GM06990 (cell line): ENCODE results near the gene DUSP16.

ENCODE experiments used
- DNase-seq: peaks from one replicate; pipeline ENCODE4 v3.0.0-alpha.2; 2011; ENCODE audit not compliant: insufficient read length; ENCODE audit errors: extremely low read depth
- H3K27me3 ChIP-seq: replicated peaks from 2 replicates; pipeline ENCODE4 v1.6.0; 2011; ENCODE audit warnings: low read length; ENCODE audit not compliant: control insufficient read depth, insufficient read depth
- H3K36me3 ChIP-seq: 2 replicates; pipeline ENCODE4 v1.5.1; 2011; ENCODE audit warnings: low read length; ENCODE audit not compliant: control insufficient read depth, insufficient read depth
- H3K4me3 ChIP-seq: replicated peaks from 2 replicates; pipeline ENCODE4 v1.5.1; 2011; ENCODE audit warnings: low read depth, mild to moderate bottlenecking, control low read depth, low read length
- TF ChIP-seq, protein P1 (sequence below): IDR thresholded peaks from 2 replicates; pipeline ENCODE4 v1.5.1; 2011; ENCODE audit warnings: low read length, control low read depth, mild to moderate bottlenecking, inconsistent platforms; ENCODE audit not compliant: insufficient read depth, poor library complexity, severe bottlenecking

Gene DUSP16

DNA sequence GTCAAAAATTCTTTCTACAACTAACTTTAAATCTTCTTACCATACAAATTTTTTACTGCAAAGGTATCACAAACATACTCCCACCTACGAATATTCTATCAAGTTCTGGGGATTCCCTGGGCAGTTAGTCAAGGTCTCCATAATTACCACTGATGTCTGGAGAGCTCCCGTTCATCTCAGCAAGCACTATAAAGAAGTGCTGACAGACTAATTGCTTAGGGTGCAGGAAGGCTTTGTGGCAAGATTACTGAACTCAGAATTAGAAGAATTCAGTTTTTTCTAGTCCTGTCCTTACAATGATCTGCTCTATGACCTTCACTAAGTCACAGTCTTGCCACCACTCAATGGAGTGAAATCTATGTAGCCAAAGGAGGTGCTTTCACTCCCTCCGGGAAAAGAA, 61.5 kb downstream of the DUSP16 start:
- DNase-seq = no peak
- TF ChIP-seq, protein P1, sequence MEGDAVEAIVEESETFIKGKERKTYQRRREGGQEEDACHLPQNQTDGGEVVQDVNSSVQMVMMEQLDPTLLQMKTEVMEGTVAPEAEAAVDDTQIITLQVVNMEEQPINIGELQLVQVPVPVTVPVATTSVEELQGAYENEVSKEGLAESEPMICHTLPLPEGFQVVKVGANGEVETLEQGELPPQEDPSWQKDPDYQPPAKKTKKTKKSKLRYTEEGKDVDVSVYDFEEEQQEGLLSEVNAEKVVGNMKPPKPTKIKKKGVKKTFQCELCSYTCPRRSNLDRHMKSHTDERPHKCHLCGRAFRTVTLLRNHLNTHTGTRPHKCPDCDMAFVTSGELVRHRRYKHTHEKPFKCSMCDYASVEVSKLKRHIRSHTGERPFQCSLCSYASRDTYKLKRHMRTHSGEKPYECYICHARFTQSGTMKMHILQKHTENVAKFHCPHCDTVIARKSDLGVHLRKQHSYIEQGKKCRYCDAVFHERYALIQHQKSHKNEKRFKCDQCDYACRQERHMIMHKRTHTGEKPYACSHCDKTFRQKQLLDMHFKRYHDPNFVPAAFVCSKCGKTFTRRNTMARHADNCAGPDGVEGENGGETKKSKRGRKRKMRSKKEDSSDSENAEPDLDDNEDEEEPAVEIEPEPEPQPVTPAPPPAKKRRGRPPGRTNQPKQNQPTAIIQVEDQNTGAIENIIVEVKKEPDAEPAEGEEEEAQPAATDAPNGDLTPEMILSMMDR = no peak
- Histone ChIP-seq H3K27me3 (no peaks in the 10 kb centered on the region), H3K4me3 (no peak overlapping the region), H3K36me3 (no peaks in the 10 kb centered on the region; the same call in 1 of the 2 replicates)

DNA sequence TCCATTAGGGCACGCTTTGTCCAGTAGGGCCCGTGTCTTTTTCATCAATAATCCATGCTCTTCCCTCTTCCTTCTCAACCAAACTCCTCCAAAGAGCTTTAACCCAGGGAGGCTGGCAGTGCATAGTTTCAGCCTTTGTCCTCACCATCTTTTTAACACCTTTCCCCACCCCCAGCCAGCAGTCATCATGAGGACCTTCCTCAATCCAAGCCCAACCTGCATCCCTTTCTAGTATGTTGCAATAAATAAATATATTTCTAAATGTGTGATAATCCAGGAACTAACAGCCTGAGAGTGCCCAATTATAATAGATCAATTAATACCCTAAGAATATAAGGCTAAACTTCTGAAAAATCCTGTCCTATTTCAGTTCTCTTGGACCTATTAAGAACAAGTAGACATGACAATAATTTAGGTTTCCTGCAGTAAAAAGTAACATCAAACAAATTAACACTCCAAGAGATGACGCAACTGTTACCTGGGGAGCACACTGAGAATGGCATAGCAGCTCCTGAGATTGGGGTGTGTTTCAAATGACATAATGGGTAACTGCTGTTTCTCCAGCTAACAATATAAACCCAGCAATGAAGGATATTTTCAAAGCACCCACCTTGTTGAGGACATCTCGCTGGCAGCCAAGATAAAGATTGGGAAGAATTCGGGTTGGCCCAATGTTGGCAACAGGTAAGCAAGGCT, 62.6 kb downstream of the DUSP16 start:
- TF ChIP-seq, protein P1 = no peak
- Histone ChIP-seq H3K4me3 (no peak overlapping the region), H3K36me3 (no peaks in the 10 kb centered on the region; the same call in 1 of the 2 replicates), H3K27me3 (no peaks in the 10 kb centered on the region)
- DNase-seq = no peak

DNA sequence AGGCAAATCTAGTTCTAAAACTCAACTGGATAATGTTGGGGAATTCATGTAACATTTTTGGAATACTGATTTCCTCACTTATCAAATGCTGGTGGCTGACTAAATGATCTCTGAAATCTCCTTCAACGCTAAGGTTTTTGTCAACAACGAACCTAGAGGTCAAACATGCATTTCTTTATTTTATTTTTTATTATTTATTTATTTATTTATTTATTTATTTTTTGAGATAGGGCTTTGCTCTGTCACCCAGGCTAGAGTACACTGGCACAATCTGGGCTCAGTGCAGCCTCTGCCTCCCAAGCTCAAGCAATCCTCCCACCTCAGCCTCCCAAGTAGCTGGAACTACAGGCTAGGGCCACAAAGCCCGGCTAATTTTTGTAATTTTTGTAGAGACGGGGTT, 64.5 kb downstream of the DUSP16 start:
- Histone ChIP-seq H3K27me3 (no peaks in the 10 kb centered on the region), H3K36me3 (no peaks in the 10 kb centered on the region; the same call in 1 of the 2 replicates), H3K4me3 (no peak overlapping the region)
- TF ChIP-seq, protein P1 = no peak
- no peak for DNase-seq

DNA sequence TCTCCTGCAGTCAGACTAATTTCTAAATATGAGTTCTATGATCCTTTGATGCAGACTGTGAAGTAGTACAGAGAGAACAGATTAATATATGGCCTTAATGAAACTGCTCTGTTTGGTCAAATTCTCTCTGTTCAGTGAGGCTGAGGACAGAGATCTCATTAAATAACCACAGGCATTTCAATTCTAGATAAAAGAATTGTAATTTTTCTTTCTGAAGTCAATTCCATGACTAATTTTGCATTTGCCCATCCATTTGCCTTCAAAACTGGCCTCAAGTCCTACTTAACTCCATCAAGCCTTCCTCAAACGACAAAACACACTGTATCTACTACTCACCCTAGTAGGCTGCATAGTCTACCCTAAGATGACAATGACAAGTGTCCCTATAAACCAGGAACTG, 67.1 kb downstream of the DUSP16 start:
- TF ChIP-seq, protein P1 = no peak
- no peaks in the 10 kb centered on the region for H3K36me3 ChIP-seq
- no peak for DNase-seq
- H3K27me3 ChIP-seq = no peaks in the 10 kb centered on the region
- H3K4me3 ChIP-seq = no peak overlapping the region

DNA sequence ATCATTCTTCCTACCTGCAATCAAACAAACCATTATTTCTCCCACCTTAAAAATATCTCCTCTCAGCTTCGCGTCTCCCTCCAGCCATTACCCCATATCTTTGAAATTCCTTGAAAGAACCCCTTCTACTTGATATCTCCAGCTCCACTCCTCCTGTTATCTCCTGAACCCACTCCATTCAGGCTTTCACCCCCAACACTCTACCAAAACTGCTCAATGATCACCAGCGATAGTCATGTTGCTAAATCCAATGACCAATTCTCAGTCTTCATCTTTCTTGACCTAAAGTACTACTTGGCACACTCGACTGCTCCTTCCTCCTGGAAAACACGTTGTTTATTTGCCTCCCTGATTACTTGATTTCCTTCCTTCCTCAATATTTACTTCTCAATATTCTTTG, 70.1 kb downstream of the DUSP16 start:
- no peaks in the 10 kb centered on the region; the same call in 1 of the 2 replicates for H3K36me3 ChIP-seq
- DNase-seq = no peak
- TF ChIP-seq, protein P1 = no peak
- no peak overlapping the region for H3K4me3 ChIP-seq
- no peaks in the 10 kb centered on the region for H3K27me3 ChIP-seq
